H9 (cell line): ENCODE measurements around the gene ATP6V1C2. TPM values are rescaled to one million over a fixed set of nuclear protein-coding genes. Genes with fewer than 3 reads are reported as not detected.

Experiments used
- DNase-seq: peaks from one replicate; pipeline ENCODE4 v3.0.0-alpha.2; 2017
- H2AFZ ChIP-seq: one replicate; pipeline ENCODE4 v1.6.1; 2013; ENCODE audit warnings: mild to moderate bottlenecking, low read length, control low read depth, moderate library complexity
- H2AK5ac ChIP-seq: 2 replicates; pipeline ENCODE4 v1.6.1; 2013; ENCODE audit warnings: low read length, control low read depth, mixed read lengths; ENCODE audit not compliant: insufficient read length
- H2BK120ac ChIP-seq: one replicate; pipeline ENCODE4 v1.6.1; 2013; ENCODE audit warnings: low read depth, mild to moderate bottlenecking, low read length, control low read depth, inconsistent platforms; ENCODE audit not compliant: poor library complexity, severe bottlenecking
- H2BK12ac ChIP-seq: 2 replicates; pipeline ENCODE4 v1.6.1; 2013; ENCODE audit warnings: low read length, control low read depth, mixed read lengths, low read depth; ENCODE audit not compliant: insufficient read length
- H2BK15ac ChIP-seq: 2 replicates; pipeline ENCODE4 v1.6.1; 2013; ENCODE audit warnings: low read depth, low read length, control low read depth
- H2BK20ac ChIP-seq: one replicate; pipeline ENCODE4 v1.6.1; 2013; ENCODE audit warnings: low read depth, mild to moderate bottlenecking, low read length, control low read depth, inconsistent platforms; ENCODE audit not compliant: poor library complexity, severe bottlenecking
- H2BK5ac ChIP-seq: 2 replicates; pipeline ENCODE4 v1.6.1; 2013; ENCODE audit warnings: low read length, control low read depth, mixed read lengths; ENCODE audit not compliant: insufficient read length
- H3K14ac ChIP-seq: 2 replicates; pipeline ENCODE4 v1.6.1; 2013; ENCODE audit warnings: low read length, control low read depth; ENCODE audit not compliant: insufficient read depth
- H3K18ac ChIP-seq: 2 replicates; pipeline ENCODE4 v1.6.1; 2013; ENCODE audit warnings: low read depth, mild to moderate bottlenecking, mixed read lengths, low read length, control low read depth; ENCODE audit not compliant: insufficient read length
- H3K23ac ChIP-seq: 2 replicates; pipeline ENCODE4 v1.6.1; 2013; ENCODE audit warnings: low read length, control low read depth, mixed read lengths, low read depth; ENCODE audit not compliant: insufficient read length
- H3K23me2 ChIP-seq: 2 replicates; pipeline ENCODE4 v1.6.1; 2013; ENCODE audit warnings: low read depth, mild to moderate bottlenecking, mixed read lengths, low read length, control low read depth; ENCODE audit not compliant: insufficient read length, poor library complexity, severe bottlenecking
- H3K27ac ChIP-seq: 2 replicates; pipeline ENCODE4 v1.5.1; 2013; ENCODE audit warnings: low read length, control low read depth, mixed read lengths, low read depth; ENCODE audit not compliant: insufficient read length
- H3K27me3 ChIP-seq: 2 replicates; pipeline ENCODE4 v1.6.1; 2013; ENCODE audit warnings: low read length, control low read depth, inconsistent platforms; ENCODE audit not compliant: insufficient read depth
- H3K4ac ChIP-seq: 2 replicates; pipeline ENCODE4 v1.6.1; 2013; ENCODE audit warnings: low read depth, mild to moderate bottlenecking, control low read depth, inconsistent platforms, low read length, moderate library complexity
- H3K4me1 ChIP-seq: 2 replicates; pipeline ENCODE4 v1.6.1; 2013; ENCODE audit warnings: low read length, control low read depth, inconsistent platforms; ENCODE audit not compliant: insufficient read depth
- H3K4me2 ChIP-seq: 2 replicates; pipeline ENCODE4 v1.6.1; 2013; ENCODE audit warnings: low read length, control low read depth, mixed read lengths; ENCODE audit not compliant: insufficient read length, insufficient read depth
- H3K56ac ChIP-seq: 2 replicates; pipeline ENCODE4 v1.6.1; 2013; ENCODE audit warnings: low read depth, mild to moderate bottlenecking, mixed read lengths, low read length, control low read depth; ENCODE audit not compliant: insufficient read length
- H3K79me1 ChIP-seq: 2 replicates; pipeline ENCODE4 v1.6.1; 2013; ENCODE audit warnings: low read depth, mild to moderate bottlenecking, moderate library complexity, low read length, control low read depth, inconsistent platforms; ENCODE audit not compliant: insufficient read depth, poor library complexity, severe bottlenecking
- H3K79me2 ChIP-seq: 2 replicates; pipeline ENCODE4 v1.6.1; 2013; ENCODE audit warnings: low read length, control low read depth, inconsistent platforms; ENCODE audit not compliant: insufficient read depth
- H3K9ac ChIP-seq: 2 replicates; pipeline ENCODE4 v1.6.1; 2013; ENCODE audit warnings: low read length, control low read depth, mixed read lengths; ENCODE audit not compliant: insufficient read length; ENCODE audit errors: extremely low read depth
- H3K9me3 ChIP-seq: one replicate; pipeline ENCODE4 v1.6.1; 2013; ENCODE audit warnings: low read depth, low read length, inconsistent platforms; ENCODE audit not compliant: control insufficient read depth
- H3T11ph ChIP-seq: one replicate; pipeline ENCODE4 v1.6.1; 2013; ENCODE audit warnings: mild to moderate bottlenecking, low read length, control low read depth, inconsistent platforms
- H4K20me1 ChIP-seq: one replicate; pipeline ENCODE4 v1.6.1; 2013; ENCODE audit not compliant: control insufficient read depth, insufficient read length, insufficient read depth
- H4K5ac ChIP-seq: 2 replicates; pipeline ENCODE4 v1.6.1; 2013; ENCODE audit warnings: low read depth, mild to moderate bottlenecking, mixed read lengths, low read length, control low read depth; ENCODE audit not compliant: insufficient read length
- H4K8ac ChIP-seq: replicated peaks from 2 replicates; pipeline ENCODE4 v1.6.1; 2013; ENCODE audit warnings: low read length, control low read depth, mixed read lengths, low read depth; ENCODE audit not compliant: insufficient read length
- H4K91ac ChIP-seq: 2 replicates; pipeline ENCODE4 v1.6.1; 2013; ENCODE audit warnings: low read depth, mild to moderate bottlenecking, moderate library complexity, mixed read lengths, low read length, control low read depth; ENCODE audit not compliant: insufficient read length
- H3K27ac Mint-ChIP-seq, 3 experiments: 2 replicates in 2 of 3; 3 replicates in 1 of 3; pipeline ENCODE4 v1.8.0; 2020 to 2021; ENCODE audit warnings: mixed read lengths in 3 of 3, mild to moderate bottlenecking in 1 of 3, moderate library complexity in 1 of 3
- H3K27me3 Mint-ChIP-seq: 2 replicates; pipeline ENCODE4 v1.8.0; 2021; ENCODE audit warnings: low read depth, mild to moderate bottlenecking, moderate library complexity, mixed read lengths
- H3K36me3 Mint-ChIP-seq, 3 experiments: 2 replicates in 2 of 3; 3 replicates in 1 of 3; pipeline ENCODE4 v1.8.0; 2020 to 2021; ENCODE audit warnings: low read depth in 3 of 3, mixed read lengths in 3 of 3; ENCODE audit not compliant: insufficient read depth in 1 of 3
- H3K4me1 Mint-ChIP-seq, 2 experiments: 2 replicates each; pipeline ENCODE4 v1.8.0; 2020; ENCODE audit warnings: mixed read lengths in 2 of 2
- H3K4me3 Mint-ChIP-seq, 2 experiments: 2 replicates in 1 of 2; 3 replicates in 1 of 2; pipeline ENCODE4 v1.8.0; 2020 to 2021; ENCODE audit warnings: mild to moderate bottlenecking in 2 of 2, mixed read lengths in 2 of 2, moderate library complexity in 1 of 2
- H3K9me3 Mint-ChIP-seq, 2 experiments: 2 replicates in 1 of 2; 3 replicates in 1 of 2; pipeline ENCODE4 v1.8.0; 2020; ENCODE audit warnings: mild to moderate bottlenecking in 2 of 2, mixed read lengths in 2 of 2, moderate library complexity in 1 of 2
- WGBS: extraction: QIAGEN DNeasy Blood & Tissue Kit; methylation state at CpG from one replicate; pipeline ENCODE4 v1.1.7; 2013; ENCODE audit warnings: missing lambda C conversion rate, low lambda C conversion rate, mixed read lengths; ENCODE audit not compliant: insufficient read length; ENCODE audit errors: extremely low coverage; 5-methylcytosine and 5-hydroxymethylcytosine counted together
- total RNA-seq: library from RNA; stranded (reverse); gene quantifications from 2 replicates; pipeline ENCODE4 v1.2.1, GENCODE V29; 2021
- TF ChIP-seq, protein P1 (sequence below): fragments of 200-600 bp; sonication (generic); conservative IDR thresholded peaks from 3 replicates; pipeline ENCODE4 v1.8.0; 2021; ENCODE audit warnings: antibody characterized with exemption, mild to moderate bottlenecking

The ATP6V1C2 gene
- total RNA-seq, 1 experiment from 2014 or later = 1.2 TPM

DNA sequence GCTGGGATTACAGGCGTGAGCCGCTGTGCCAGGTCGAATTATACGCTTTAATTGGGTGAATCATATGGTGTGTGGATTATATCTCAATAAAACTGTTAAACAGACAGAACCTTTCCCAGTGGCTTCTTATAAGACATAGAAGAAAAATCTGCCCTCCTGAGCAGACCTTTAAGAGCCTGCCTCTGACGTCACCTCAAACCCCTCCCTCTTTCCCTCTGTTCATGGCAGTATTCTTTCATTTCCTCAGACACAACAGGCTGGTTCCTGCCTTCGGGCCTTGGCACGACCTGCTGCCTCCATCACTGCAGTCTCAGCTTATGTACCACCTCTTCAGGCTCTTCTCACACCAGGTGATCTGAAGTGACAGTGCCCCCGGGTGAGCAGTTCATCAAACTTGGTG, 105.2 kb downstream of the ATP6V1C2 start:
- no peaks in the 10 kb centered on the region; the same call in 1 of the 2 replicates for H3K4me1 ChIP-seq
- Mint-ChIP-seq H3K27ac (no peak overlapping the region; a peak in 1 of 7 replicates), H3K36me3 (no peaks in the 10 kb centered on the region), H3K27me3 (peaks cover 19% of the 10 kb centered on the region), H3K4me1 (peaks cover 3 to 4% of the 10 kb centered on the region in 2 experiments), H3K9me3 (no peaks in the 10 kb centered on the region), H3K4me3 (no peak overlapping the region)
- no peaks in the 10 kb centered on the region for H3K79me1 ChIP-seq
- no peak overlapping the region for H3K18ac ChIP-seq
- no peak overlapping the region for H3K9ac ChIP-seq
- no peaks in the 10 kb centered on the region for H3K27me3 ChIP-seq
- H3K79me2 ChIP-seq = no peaks in the 10 kb centered on the region
- no peak overlapping the region for H3K27ac ChIP-seq
- H3K4me2 ChIP-seq = no peak overlapping the region
- WGBS = no CpG with 5 or more reads among the region's 8 CpGs
- no peak overlapping the region for H2BK5ac ChIP-seq
- no peak overlapping the region for H4K8ac ChIP-seq
- H3K4ac ChIP-seq = no peak overlapping the region
- no peak overlapping the region for H2AK5ac ChIP-seq
- no peak overlapping the region for H4K5ac ChIP-seq
- no peak overlapping the region for H3K23ac ChIP-seq
- no peak overlapping the region for H2BK120ac ChIP-seq
- H4K20me1 ChIP-seq = no peaks in the 10 kb centered on the region
- H3K14ac ChIP-seq = no peak overlapping the region
- H2BK15ac ChIP-seq = no peak overlapping the region
- no peak overlapping the region for H2BK12ac ChIP-seq
- H3K56ac ChIP-seq = no peak overlapping the region
- no peak overlapping the region for H3T11ph ChIP-seq
- DNase-seq = no peak
- TF ChIP-seq, protein P1, sequence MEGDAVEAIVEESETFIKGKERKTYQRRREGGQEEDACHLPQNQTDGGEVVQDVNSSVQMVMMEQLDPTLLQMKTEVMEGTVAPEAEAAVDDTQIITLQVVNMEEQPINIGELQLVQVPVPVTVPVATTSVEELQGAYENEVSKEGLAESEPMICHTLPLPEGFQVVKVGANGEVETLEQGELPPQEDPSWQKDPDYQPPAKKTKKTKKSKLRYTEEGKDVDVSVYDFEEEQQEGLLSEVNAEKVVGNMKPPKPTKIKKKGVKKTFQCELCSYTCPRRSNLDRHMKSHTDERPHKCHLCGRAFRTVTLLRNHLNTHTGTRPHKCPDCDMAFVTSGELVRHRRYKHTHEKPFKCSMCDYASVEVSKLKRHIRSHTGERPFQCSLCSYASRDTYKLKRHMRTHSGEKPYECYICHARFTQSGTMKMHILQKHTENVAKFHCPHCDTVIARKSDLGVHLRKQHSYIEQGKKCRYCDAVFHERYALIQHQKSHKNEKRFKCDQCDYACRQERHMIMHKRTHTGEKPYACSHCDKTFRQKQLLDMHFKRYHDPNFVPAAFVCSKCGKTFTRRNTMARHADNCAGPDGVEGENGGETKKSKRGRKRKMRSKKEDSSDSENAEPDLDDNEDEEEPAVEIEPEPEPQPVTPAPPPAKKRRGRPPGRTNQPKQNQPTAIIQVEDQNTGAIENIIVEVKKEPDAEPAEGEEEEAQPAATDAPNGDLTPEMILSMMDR = no peak
- no peak overlapping the region for H2AFZ ChIP-seq
- no peaks in the 10 kb centered on the region for H3K23me2 ChIP-seq
- no peak overlapping the region for H2BK20ac ChIP-seq
- no peaks in the 10 kb centered on the region for H3K9me3 ChIP-seq
- no peak overlapping the region for H4K91ac ChIP-seq
